Liver (tissue), 9 donors: ENCODE measurements around the gene PXDN. TPM values are rescaled to one million over a fixed set of nuclear protein-coding genes. Genes with fewer than 3 reads are reported as not detected.

ENCODE experiments used
- DNase-seq: peaks from one replicate; pipeline ENCODE4 v3.0.0-alpha.2; 2017; ENCODE audit warnings: low spot score
- H3K27ac ChIP-seq, 2 donors: one replicate each; pipeline ENCODE4 v1.7.0; 2013; ENCODE audit warnings: inconsistent platforms in 2 of 2, low read length in 2 of 2, control low read depth in 1 of 2, low read depth in 1 of 2, mild to moderate bottlenecking in 1 of 2
- H3K27me3 ChIP-seq, 4 donors: one replicate each; pipeline versions ENCODE4 v1.6.1 to v1.7.0; 2013; ENCODE audit warnings: low read length in 3 of 4, inconsistent platforms in 1 of 4, mild to moderate bottlenecking in 1 of 4, moderate library complexity in 1 of 4; ENCODE audit not compliant: control insufficient read depth in 4 of 4, insufficient read depth in 4 of 4
- H3K36me3 ChIP-seq, 4 donors: one replicate each; pipeline versions ENCODE4 v1.6.1 to v1.7.0; 2013; ENCODE audit warnings: low read length in 3 of 4, mild to moderate bottlenecking in 3 of 4, low read depth in 1 of 4, moderate library complexity in 1 of 4; ENCODE audit not compliant: control insufficient read depth in 4 of 4, insufficient read depth in 3 of 4
- H3K4me1 ChIP-seq, 4 donors: one replicate each; pipeline versions ENCODE4 v1.6.1 to v1.7.0; 2013; ENCODE audit warnings: low read length in 3 of 4, mild to moderate bottlenecking in 3 of 4, moderate library complexity in 1 of 4; ENCODE audit not compliant: control insufficient read depth in 4 of 4, insufficient read depth in 4 of 4
- H3K4me3 ChIP-seq, 3 donors: one replicate each; pipeline versions ENCODE4 v1.6.1 to v1.7.0; 2013; ENCODE audit warnings: low read length in 3 of 3, control low read depth in 1 of 3, low read depth in 1 of 3, mild to moderate bottlenecking in 1 of 3
- H3K9ac ChIP-seq, 2 donors: one replicate each; pipeline ENCODE4 v1.7.0; 2013; ENCODE audit warnings: low read length in 2 of 2, mild to moderate bottlenecking in 2 of 2, moderate library complexity in 2 of 2, control low read depth in 1 of 2, low read depth in 1 of 2
- H3K9me3 ChIP-seq, 4 donors: one replicate each; pipeline versions ENCODE4 v1.6.1 to v1.7.0; 2013; ENCODE audit warnings: low read length in 3 of 4; ENCODE audit not compliant: control insufficient read depth in 4 of 4
- EGR1 ChIP-seq, 2 donors: IDR thresholded peaks; 2 replicates each; pipeline ENCODE4 v1.6.1; 2016 to 2018; ENCODE audit warnings: antibody characterized with exemption in 2 of 2, low read depth in 2 of 2
- FOXA1 ChIP-seq: IDR thresholded peaks from 2 replicates; pipeline ENCODE4 v1.6.1; 2016; ENCODE audit warnings: antibody characterized with exemption
- GABPA ChIP-seq, 2 donors: IDR thresholded peaks in 1 of 2; conservative IDR thresholded peaks in 1 of 2; 2 replicates each; pipeline ENCODE4 v1.6.1; 2016; ENCODE audit warnings: antibody characterized with exemption in 2 of 2, mild to moderate bottlenecking in 1 of 2, moderate library complexity in 1 of 2
- NR2F2 ChIP-seq: IDR thresholded peaks from 2 replicates; pipeline ENCODE4 v1.6.1; 2016; ENCODE audit warnings: antibody characterized with exemption
- RAD21 ChIP-seq, 2 donors: IDR thresholded peaks; 2 replicates each; pipeline ENCODE4 v1.6.1; 2016; ENCODE audit warnings: antibody characterized with exemption in 2 of 2, mild to moderate bottlenecking in 2 of 2
- RXRA ChIP-seq, 2 donors: IDR thresholded peaks; 2 replicates each; pipeline ENCODE4 v1.6.1; 2017 to 2018; ENCODE audit warnings: antibody characterized with exemption in 2 of 2, mild to moderate bottlenecking in 1 of 2
- SP1 ChIP-seq: IDR thresholded peaks from 2 replicates; pipeline ENCODE4 v1.6.1; 2018; ENCODE audit warnings: antibody characterized with exemption, mild to moderate bottlenecking
- TAF1 ChIP-seq: conservative IDR thresholded peaks from 2 replicates; pipeline ENCODE4 v1.6.1; 2016; ENCODE audit warnings: antibody characterized with exemption, mild to moderate bottlenecking
- YY1 ChIP-seq: IDR thresholded peaks from 2 replicates; pipeline ENCODE4 v1.6.1; 2016; ENCODE audit warnings: antibody characterized with exemption, mild to moderate bottlenecking
- WGBS: extraction: QIAGEN DNeasy Blood & Tissue Kit; methylation state at CpG from one replicate; pipeline ENCODE4 v1.1.7; 2013; 5-methylcytosine and 5-hydroxymethylcytosine counted together
- polyA plus RNA-seq, 2 donors: library from polyadenylated mRNA; stranded (reverse) in 1 of 2; unstranded in 1 of 2; fragments of 200-250 nt in 1 of 2; fragments of >200 nt in 1 of 2; fragmentation: Nextera tagmentation in 1 of 2; extraction: Ambion mirVana in 1 of 2; gene quantifications; one replicate each; pipeline versions ENCODE4 v1.2.1 to v1.2.3, GENCODE V29; 2013 to 2015
- total RNA-seq, 2 donors: library from RNA; depleted of rRNA; stranded (reverse); fragments of >200 nt; gene quantifications; one replicate each; pipeline ENCODE4 v1.2.3, GENCODE V29; 2014
- TF ChIP-seq, protein P1 (sequence below): IDR thresholded peaks from 2 replicates; pipeline ENCODE4 v1.6.1; 2016; ENCODE audit warnings: antibody characterized with exemption, mild to moderate bottlenecking
- TF ChIP-seq, protein P2 (sequence below): fragments of 150-350 bp; IDR thresholded peaks from 2 replicates; pipeline ENCODE4 v1.5.1; 2017; ENCODE audit warnings: improper control_type of control experiment, low read depth, low read length; ENCODE audit not compliant: missing input control
- TF ChIP-seq, protein P3 (sequence below): IDR thresholded peaks from 2 replicates; pipeline ENCODE4 v1.6.1; 2016; ENCODE audit warnings: antibody characterized with exemption
- TF ChIP-seq, protein P4 (sequence below): IDR thresholded peaks from 2 replicates; pipeline ENCODE4 v1.6.1; 2016; ENCODE audit warnings: antibody characterized with exemption
- donor health status: healthy.
- donor health status: healthy.
- donor health status: healthy.
- donor health status: healthy.
- donor health status: healthy.

The PXDN gene
- total and polyA plus RNA-seq, 4 donors: 4.2 to 21.5 (median 16.9) TPM

DNA sequence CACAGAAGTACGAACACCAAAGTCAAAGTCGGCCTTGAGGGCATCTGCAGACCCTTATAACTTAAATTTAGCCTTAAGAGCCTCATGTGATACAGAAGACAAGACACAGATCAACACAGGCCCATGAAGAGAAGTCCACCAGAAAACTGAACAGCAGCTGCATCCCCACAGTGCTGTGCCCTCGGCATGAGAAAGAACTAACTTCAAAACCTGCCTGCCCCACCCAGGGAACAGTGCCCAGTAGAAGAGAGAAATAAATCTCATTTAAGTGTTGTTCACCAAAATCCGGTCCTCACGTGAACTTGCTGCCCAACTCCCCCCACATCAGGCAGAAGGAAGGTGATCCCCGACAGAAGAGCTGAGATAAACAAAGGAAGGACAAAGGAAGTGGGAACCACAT lies 73.7 kb downstream of the PXDN start:
- H3K4me3 ChIP-seq: no peak overlapping the region
- WGBS: 62% methylated on average over 6 of the region's 6 CpGs
- TF ChIP-seq SP1: no peak
- TF ChIP-seq TAF1: no peak
- no peak for TF ChIP-seq GABPA (IDR thresholded peaks at IDR 0.05 in 1 of 2, conservative IDR thresholded peaks at IDR 0.05 in 1 of 2)
- no peak for TF ChIP-seq EGR1 (IDR thresholded peaks at IDR 0.05; ENCODE audit: low read depth in 2 of 2)
- no peak for TF ChIP-seq YY1
- no peak for TF ChIP-seq RAD21 (IDR thresholded peaks at IDR 0.05)
- TF ChIP-seq, protein P1, sequence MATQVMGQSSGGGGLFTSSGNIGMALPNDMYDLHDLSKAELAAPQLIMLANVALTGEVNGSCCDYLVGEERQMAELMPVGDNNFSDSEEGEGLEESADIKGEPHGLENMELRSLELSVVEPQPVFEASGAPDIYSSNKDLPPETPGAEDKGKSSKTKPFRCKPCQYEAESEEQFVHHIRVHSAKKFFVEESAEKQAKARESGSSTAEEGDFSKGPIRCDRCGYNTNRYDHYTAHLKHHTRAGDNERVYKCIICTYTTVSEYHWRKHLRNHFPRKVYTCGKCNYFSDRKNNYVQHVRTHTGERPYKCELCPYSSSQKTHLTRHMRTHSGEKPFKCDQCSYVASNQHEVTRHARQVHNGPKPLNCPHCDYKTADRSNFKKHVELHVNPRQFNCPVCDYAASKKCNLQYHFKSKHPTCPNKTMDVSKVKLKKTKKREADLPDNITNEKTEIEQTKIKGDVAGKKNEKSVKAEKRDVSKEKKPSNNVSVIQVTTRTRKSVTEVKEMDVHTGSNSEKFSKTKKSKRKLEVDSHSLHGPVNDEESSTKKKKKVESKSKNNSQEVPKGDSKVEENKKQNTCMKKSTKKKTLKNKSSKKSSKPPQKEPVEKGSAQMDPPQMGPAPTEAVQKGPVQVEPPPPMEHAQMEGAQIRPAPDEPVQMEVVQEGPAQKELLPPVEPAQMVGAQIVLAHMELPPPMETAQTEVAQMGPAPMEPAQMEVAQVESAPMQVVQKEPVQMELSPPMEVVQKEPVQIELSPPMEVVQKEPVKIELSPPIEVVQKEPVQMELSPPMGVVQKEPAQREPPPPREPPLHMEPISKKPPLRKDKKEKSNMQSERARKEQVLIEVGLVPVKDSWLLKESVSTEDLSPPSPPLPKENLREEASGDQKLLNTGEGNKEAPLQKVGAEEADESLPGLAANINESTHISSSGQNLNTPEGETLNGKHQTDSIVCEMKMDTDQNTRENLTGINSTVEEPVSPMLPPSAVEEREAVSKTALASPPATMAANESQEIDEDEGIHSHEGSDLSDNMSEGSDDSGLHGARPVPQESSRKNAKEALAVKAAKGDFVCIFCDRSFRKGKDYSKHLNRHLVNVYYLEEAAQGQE: no peak
- TF ChIP-seq FOXA1: no peak
- no peak for TF ChIP-seq NR2F2
- TF ChIP-seq, protein P2, sequence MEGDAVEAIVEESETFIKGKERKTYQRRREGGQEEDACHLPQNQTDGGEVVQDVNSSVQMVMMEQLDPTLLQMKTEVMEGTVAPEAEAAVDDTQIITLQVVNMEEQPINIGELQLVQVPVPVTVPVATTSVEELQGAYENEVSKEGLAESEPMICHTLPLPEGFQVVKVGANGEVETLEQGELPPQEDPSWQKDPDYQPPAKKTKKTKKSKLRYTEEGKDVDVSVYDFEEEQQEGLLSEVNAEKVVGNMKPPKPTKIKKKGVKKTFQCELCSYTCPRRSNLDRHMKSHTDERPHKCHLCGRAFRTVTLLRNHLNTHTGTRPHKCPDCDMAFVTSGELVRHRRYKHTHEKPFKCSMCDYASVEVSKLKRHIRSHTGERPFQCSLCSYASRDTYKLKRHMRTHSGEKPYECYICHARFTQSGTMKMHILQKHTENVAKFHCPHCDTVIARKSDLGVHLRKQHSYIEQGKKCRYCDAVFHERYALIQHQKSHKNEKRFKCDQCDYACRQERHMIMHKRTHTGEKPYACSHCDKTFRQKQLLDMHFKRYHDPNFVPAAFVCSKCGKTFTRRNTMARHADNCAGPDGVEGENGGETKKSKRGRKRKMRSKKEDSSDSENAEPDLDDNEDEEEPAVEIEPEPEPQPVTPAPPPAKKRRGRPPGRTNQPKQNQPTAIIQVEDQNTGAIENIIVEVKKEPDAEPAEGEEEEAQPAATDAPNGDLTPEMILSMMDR: no peak
- no peak for TF ChIP-seq RXRA (IDR thresholded peaks at IDR 0.05)
- TF ChIP-seq, protein P3, sequence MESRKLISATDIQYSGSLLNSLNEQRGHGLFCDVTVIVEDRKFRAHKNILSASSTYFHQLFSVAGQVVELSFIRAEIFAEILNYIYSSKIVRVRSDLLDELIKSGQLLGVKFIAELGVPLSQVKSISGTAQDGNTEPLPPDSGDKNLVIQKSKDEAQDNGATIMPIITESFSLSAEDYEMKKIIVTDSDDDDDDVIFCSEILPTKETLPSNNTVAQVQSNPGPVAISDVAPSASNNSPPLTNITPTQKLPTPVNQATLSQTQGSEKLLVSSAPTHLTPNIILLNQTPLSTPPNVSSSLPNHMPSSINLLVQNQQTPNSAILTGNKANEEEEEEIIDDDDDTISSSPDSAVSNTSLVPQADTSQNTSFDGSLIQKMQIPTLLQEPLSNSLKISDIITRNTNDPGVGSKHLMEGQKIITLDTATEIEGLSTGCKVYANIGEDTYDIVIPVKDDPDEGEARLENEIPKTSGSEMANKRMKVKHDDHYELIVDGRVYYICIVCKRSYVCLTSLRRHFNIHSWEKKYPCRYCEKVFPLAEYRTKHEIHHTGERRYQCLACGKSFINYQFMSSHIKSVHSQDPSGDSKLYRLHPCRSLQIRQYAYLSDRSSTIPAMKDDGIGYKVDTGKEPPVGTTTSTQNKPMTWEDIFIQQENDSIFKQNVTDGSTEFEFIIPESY: no peak
- no peak for DNase-seq
- H3K27ac ChIP-seq: no peak overlapping the region
- peaks cover 0 to 1% (median 0%) of the 10 kb centered on the region in 4 donors for H3K36me3 ChIP-seq
- no peak overlapping the region for H3K9ac ChIP-seq
- H3K27me3 ChIP-seq: peaks cover 0 to 2% (median 0%) of the 10 kb centered on the region in 4 donors
- no peaks in the 10 kb centered on the region for H3K4me1 ChIP-seq
- H3K9me3 ChIP-seq: no peaks in the 10 kb centered on the region

- Histone ChIP-seq H3K27ac (no peak overlapping the region), H3K27me3 (no peaks in the 10 kb centered on the region), H3K4me3 (no peak overlapping the region), H3K36me3 (no peaks in the 10 kb centered on the region), H3K9me3 (no peaks in the 10 kb centered on the region), H3K9ac (no peak overlapping the region), H3K4me1 (no peaks in the 10 kb centered on the region)
- WGBS: 92% methylated on average over 29 of the region's 29 CpGs
- DNase-seq: no peak
- TF ChIP-seq, protein P4, sequence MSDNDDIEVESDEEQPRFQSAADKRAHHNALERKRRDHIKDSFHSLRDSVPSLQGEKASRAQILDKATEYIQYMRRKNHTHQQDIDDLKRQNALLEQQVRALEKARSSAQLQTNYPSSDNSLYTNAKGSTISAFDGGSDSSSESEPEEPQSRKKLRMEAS: no peak
- TF ChIP-seq SP1 (no peak), FOXA1 (no peak), YY1 (no peak)
Observed at GRCh38 chr2:1665761-1666505, 78.4 kb downstream of the PXDN start.
